Measurements from ENCODE around the gene VIT.

The VIT gene

DNA sequence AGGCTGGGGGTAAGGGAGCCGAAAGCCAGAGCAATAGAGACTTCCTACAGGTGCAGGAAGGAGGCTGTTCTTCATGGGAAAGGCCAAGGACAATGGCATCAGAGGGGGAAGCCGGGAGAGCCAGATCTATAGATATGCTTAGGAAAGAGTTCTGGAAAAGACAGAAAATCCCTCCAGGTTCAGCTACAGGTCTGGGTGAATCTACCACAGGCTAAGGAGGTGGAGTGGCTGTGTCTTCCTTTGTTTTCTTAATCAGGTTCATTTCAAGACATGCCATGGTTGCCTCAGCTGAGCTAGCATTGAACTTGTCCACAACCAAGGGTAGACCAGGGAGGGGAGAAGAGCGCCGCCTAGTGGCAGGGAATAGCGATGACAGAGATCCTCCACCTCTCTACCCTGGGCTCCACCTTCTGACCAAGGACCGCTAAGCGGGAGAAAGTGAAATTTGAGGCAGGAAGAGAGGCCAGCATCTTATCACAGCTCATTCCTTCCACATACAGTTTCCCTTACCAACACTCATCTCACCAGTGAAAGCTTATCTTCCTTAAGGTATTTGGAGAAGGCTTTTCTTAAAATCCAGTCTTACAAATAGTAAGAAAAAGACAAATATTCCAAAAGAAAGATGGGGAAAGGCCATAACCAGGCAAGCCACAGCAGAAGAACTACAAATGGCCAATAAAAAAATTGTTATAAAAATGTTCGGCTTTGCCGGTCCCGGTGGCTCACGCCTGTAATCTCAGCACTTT, 74.2 kb downstream of the VIT start:
- peak; percentile 35 for DNase-seq

DNA sequence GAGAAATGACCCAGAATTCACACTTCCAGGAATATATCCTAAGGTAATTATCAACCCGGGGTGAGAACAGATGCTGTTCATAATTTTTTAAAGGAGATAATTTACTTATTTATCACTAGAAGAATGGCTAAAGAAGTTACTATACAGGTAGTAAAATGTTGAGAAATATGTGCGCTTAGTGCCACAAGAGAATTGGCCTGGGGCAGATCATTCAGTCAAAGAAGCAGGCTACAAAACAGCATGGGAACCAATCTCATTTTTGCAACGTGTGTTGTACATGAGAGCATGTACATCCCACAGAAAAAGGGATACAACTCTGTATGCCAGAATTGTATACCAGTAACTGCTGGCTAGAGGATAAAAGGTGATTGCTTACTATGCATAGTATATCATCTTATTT, 75.2 kb downstream of the VIT start:
- no peak for DNase-seq

DNA sequence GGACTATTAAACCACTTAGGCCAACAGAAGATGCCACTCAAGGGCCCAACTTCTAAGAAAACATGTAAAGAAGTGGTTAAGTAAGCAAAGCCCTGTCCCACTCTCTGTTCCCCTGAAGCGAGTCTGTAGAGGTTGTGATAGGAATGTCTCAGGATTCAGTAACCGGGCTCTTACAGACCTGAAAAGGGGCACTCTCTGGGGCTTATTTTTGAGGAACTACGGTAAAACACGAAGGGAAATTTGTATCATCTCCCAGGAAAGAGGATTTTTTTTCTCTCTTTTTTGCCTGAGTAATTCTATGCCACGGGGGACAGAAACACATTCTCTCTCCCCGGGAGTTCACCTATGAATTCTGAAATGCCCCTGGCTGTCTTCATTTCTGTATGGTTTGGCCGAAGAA, 77.4 kb downstream of the VIT start:
- DNase-seq, result no peak

DNA sequence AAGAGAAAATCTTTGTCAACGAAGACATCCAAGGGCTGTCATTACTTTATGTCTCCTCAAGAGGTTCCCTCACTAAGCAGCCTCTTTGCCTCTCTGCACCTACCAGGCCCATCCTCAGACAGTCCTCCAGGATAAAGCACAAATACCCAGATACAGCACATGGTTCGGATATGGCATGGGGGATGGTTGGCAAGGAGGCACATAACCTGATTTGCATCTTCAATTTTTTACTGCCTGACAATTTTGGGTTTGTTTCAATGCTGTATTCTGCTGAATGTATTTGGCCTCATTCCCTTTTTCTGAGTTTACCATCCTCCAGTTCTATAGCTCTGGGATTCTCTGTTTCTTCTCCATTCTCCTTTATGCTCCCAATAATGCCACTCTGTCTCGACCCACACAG, 78.8 kb downstream of the VIT start:
- DNase-seq, result no peak

DNA sequence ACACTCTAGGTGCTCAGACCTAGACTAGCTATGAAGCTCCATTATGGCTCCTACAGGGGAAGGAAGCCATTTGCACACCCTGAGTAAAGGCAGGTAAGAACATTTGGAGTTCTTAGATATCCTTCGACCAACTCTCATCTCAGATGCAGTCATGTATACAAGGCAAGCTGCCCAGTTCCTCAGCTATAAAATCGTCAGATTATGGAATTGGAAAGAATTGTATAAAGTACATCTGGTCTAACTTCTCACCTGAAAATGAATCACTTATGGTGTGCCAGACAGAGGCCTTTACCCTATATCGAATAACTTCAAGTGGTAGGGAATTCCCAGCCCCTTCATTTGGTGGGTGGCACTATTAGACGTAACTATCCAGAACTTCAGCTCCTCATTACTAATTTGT, 79.3 kb downstream of the VIT start:
- DNase-seq, result no peak

DNA sequence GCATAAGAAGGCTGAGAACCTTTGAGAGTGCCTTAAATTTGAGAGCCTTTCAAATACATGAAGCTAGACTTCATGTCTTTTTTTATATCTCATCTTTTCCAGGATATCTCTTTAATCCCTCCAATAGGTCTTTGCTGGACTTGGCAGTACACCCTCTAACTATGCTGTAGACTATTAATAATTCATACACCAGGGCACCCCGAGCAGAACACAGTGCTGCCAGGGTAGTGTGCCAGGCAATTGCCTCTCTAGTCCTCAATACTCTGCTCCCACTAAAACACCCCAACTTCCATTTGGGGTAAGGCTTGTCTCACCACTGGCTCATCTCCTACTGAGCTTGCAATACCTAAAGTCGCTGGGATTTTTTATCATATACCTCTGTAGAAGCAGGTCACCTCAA, 80.8 kb downstream of the VIT start:
- no peak for DNase-seq

DNA sequence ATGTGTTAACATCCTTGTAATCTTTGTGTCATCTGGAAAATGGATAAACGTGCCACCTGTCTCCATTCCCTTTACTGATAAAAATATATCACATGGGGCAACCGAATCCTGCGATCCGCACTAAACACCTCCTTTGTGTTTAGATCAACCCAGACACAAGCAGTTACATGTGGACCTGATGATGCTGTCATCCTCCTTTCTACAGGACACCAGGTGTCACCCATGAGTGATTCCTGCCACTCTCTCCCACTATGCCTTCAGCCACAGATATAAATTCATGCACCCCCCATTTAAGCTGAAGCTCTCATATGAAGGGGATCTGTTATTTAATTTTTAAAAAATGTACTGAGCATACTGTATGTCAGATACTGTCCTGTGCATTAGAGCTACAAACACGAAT, 81.3 kb downstream of the VIT start:
- no peak for DNase-seq

DNA sequence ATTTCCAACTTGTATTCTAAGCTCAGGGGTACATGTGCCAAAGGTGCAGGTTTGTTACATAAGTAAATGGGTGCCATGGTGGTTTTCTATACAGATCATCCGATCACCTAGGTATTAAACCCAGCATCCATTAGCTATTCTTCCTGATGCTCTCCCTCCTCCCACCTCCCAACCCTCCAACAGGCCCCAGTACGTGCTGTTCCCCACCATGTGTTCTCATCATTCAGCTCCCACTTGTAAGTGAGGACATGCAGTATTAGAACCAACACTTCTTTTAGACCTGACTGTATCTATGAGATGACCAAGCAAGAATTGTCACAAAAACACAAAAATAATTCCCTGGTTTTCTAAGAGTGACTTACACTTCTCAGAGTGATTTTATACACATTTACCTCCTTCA, 83.0 kb downstream of the VIT start:
- DNase-seq, result no peak

DNA sequence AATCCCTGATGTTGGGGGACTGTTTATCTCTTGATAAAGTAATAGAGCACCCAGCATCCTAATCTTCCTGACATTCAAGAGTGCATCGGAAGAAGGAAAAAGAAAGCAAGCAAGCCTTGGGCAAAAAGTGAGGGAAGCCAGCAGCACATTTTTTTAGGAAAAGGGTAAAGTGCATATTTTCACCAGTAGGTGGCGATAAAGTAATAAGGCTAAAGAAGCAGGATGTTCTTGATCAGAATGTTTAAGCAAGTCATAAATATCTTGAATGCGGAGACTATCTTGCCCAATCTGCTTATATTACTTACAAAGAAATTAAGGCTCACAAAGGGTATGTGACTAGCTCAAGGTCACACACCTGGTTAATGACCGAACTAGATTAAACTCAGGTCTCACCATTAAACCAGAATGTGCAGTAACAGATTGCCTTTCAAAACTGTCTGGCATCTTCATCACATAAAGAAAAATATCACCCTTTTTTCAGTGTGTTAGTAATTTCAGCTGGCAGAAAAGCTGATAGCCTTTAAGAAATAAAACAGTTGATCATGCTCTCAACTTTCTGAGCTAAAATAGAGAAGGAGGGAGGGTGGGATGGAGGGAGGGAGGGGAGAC, 83.8 kb downstream of the VIT start:
- no peak for DNase-seq

DNA sequence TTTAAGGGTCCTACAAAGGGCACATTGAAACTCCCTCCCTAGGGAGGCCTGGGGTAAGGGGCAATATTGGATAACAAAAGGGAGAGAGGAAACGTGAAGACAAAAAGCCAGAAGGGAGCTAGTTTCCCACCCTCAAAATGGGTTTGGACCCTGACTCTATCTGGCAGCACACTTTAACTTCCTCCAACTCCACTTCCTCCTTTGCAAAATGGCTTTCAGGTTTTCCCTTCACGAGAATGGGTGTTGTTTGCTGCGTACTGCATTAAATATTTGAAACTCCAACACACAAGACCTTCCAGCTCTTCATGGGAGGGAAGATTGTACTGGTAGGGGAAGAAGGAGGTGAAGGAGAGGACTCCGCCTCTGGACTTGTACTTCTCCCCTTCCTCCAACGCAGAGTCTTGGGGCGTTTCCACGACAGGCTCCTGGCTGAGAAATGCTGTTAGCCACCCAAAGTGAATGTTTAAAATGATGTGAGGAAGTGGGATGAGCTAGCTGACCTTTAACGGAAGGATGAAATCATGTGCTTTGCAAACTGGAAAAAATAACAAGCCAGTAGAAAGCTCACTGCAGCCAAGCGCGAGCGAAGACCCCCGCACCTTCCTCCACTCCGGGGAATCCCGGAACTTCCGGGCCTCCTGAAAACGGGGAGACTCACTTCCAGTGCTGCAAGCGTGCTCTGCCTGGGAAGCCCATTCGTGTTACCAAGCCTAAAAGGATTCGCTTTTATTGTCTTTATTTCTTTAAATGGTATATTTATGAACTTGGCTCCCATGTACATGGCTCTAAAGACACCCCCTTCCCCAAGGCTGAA, 85.6 kb downstream of the VIT start:
- no peak for DNase-seq

DNA sequence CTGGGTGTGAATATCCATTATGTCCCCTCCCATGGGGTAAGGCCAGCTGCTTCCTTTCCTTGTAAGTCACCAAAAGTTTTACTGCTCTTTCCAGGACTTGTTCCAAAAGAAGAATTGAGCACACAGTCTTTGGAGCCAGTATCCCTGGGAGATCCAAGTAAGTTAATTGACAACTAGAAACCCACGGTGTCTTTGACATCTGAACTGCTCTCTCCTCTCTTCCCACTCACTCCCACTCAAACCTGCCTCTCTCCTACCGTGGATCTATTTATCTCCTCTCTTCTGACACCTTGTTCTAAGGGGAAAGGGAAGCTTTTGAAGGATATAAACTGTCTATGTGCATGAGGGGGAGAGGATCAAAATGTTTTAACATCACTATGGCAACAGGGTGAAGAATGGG, 86.7 kb downstream of the VIT start:
- DNase-seq, result no peak

DNA sequence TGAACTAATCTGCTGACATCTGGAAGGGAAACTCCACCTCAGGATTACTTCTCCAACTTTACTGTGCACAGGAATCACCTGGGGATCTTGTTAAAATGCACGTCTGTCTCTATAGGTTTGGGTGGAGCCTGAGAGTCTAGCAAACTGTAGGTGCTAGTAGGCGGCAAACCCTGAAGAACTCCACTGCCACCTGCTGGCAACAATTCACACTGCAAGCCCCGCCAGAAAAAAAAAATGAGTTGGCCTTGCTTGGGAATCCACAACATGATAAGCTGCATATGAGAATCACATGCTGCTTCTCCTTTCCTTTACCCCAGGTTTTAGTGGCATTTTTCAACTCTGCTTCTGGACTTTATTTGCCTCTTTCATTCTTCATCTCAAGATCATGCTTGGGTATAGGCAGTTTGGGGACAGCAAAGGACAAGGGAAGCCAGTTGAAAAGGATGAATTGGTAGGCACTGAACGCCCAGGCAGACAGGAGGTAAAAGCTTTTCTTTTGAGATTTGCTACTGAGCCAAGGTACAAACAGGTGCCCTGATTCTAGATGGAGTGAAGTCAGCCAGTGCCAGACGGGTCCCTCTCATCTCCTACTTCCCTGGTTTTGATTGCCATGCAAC, 88.8 kb downstream of the VIT start:
- peak; percentile 55 for DNase-seq

DNA sequence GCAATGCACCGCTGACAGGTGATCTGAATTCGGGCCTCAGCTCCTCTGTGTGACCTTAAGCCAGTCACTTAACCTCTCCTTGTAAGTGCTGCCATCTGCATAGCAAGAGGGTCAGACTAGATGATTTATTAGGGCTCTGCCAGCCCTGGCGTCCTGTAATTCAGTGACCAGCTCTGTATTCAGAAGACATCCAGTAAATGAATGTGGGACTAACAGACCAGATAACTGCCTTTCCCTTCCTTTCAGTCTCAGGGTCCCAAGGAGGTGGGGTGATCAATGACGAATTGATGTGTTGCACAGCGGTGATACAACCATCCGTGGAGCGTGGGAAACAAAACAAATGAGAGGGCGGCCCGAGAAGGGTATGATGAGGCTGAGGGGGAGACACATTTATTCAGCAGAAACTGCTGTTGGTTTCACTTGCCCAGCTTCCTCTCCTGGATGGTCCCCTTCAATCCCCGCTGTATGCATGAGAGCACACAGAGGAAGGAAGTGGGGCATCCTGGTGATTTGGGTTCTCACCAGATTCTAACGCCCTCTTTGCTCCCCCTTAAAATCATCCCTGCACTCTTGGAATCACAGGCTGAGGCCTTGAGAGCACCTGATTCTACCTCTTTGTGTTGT, 92.8 kb downstream of the VIT start:
- no peak for DNase-seq

DNA sequence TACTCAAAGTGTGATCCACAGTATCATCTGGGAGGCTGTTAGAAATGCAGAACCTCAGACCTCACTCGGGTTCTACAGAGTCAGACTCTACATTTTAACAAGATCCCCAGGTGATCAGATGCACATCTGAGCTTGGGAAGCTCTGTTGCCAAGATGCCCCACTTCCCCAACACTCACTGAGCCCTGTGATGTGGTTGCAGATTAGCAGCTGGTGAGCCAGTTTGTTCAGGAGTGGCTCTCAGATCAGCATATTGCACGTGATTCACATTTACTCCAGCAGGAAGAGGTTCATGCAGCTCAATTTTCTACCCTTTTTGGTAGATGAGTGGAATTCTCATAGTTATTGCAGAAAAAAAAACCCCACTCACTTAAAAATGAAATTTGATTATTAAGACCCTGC, 96.4 kb downstream of the VIT start:
- no peak for DNase-seq

DNA sequence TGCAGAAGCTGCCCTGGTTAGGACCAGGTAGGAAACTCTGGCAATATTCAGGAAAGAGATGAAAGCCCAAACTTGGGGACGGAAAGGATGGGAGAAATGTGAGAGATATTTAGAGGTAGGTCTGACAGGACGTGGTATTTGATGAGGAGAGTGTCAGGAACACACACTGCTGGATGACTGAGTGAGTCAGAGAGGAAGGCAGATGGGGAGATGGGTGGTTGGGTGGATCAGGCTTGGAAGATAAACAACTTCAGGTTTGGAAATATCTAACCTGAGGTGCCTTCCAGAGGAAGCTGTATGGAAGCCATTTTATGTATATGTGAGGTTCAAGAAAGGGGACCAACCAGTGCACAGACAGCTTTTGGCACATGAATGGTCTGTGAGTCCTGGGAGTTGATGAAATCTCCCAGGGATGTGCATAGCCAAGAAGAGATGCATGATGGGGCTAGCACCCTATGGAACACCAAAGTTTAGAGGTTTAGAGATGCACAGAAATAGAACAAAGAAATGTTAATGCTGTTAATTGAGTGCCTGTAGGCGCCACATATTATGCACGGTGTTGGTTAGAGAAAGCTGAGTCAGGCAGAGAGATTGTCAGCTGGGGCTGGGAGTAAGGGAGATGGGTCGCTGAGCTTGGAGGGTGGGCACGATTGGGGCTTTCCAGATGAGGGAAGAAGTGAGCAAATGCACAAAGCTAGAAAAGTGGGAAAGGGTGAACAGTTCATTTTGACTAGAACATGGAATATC, 101.0 kb downstream of the VIT start:
- no peak for DNase-seq

DNA sequence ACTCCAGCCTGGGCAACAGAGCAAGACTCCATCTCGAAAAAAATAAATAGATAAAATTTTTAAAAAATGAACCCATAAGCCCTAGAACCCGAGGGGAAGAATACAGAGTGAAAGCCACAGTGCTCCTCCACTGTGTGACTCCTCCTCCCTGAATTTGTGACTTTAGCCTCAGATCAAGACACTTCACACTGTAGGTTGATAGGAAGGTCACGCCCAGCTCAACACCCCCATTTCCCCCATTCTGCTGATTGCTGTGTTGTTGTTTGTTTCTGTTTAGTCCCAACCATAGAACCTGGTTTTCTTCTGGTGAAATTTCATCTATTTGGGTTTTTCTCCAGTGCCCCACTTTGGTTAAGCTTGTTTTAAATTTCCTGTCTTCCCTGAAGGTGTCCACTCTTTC, 102.2 kb downstream of the VIT start:
- no peak for DNase-seq

DNA sequence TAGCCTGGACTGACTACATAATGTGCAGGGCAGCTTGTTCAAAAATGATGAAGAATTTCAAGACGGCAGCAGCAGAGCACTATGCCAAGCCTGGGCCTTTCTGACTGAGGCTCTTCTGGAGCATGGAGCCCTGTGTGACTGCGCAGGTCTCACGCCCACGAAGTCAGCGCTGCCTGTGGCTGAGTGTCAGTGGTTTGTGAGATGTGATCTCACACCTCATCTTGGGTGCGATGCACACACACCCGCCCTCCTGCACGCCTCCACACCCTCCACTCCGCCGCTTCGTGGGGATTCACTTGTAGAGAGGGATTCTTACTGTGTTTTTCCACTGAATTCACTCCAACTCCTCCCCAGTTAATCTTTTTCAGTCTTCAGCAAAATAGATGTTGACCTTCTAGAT, 103.9 kb downstream of the VIT start:
- peak; percentile 32 for DNase-seq

DNA sequence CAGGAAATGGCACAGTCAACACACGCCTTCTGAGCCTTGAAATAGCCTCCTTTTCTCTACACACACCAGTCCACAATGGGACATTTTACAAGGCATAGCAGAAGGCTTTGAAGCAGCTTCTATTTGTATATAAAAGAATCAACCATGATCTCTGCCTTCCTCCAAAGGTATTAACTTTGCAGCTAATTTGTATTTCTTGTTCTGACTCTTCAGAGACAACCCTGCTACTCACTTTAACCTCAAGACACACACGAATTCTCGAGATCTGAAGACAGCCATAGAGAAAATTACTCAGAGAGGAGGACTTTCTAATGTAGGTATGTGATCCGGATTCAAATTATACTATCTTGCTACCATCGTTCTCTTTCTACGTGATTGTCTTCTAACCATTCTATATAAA, 104.6 kb downstream of the VIT start:
- DNase-seq, result no peak

DNA sequence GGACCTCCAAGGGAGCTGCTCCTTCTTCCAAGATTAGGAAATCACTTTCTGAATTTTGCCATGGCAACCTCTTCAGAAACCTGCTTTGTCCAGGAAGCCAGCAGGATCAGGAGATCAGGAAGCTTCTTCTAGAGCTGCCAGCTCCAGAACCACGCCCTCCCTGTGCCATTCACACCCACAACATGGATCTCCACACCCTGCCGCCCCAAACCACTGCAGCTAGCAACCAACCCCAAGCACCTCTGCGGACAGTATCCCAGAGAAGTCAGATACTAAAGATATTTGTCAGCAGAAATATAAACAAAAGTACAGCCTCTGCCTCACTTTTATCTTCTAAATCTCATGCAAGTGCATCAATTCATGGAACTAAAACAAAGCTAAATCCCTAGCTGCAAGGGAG, 106.4 kb downstream of the VIT start:
- no peak for DNase-seq

DNA sequence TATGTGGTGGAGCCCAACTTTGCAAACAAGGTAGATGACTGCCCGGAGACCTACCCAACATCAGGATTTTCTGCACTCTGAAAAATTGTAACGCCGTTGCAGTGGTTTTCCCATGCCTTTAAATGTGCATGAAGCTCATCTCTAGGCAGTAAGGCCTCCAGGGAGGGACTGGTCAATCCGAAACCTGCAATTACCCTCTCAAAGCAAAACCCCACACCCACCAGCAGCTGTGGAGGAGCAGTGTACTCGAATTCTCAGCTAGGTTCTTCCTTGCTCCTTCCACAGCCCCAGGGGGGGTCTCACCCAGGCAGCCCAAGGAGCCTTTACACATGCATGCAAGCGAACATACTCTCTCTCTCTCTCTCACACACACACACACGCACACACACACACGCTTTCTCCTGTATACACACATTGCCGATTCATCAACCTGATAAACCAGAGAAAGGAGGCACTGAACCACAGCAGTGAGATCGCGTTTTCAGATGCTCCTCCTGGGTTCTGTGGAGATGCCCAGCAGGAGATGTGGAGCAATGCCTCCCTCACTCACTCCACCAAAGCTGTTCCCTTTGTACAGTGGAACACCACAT, 109.2 kb downstream of the VIT start:
- DNase-seq, result no peak

DNA sequence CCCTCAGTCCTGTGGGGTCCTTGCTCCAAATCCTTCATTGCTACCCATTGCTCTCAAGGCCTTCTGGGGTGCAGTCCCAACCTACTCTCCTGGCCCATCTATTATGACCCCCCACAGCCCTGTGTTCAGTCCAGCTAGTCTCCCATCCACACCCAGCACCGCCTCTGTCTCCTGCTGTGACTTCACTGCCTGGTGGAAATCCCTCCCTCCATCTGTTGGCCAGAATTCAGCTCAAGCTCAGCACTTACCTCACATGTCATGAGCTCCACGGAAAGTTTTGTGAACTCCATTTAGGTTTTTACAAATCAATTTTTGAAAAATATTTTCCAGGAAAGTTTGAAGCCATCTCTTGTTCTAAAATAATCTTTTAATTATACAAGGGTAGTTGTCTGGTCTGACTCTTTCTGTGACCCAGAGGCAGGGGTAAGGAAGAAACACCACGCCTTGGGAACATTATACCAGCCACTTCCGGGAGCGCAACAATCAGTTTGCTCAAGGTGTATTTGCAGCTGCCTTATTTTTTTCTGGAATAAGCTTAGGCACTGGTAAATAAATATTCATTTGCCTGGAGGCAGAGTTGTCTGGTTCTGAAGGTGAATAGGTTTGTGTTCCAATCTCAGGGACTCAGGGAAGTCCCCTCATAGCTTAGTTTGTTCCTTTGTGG, 110.8 kb downstream of the VIT start:
- no peak for DNase-seq
